Heart left ventricle (tissue), 16 donors: Measurements from ENCODE around the gene LRRC27. TPM values are rescaled to one million over a fixed set of nuclear protein-coding genes. Genes with fewer than 3 reads are reported as not detected.

Experiments
- ATAC-seq, 4 donors: fragments of 200-7000 bp; cut with Tn5 transposase; one replicate each; pipeline ENCODE4 v1.9.1; 2020 to 2022; ENCODE audit warnings: moderate library complexity in 4 of 4, mild to moderate bottlenecking in 3 of 4, moderate number of reproducible peaks in 1 of 4
- DNase-seq, 5 donors: peaks; one replicate each; pipeline ENCODE4 v3.0.0-alpha.2; 2020
- H3K27ac ChIP-seq, 12 donors: fragments of 200-600 bp; sonication (generic) in 4 of 12; one replicate each; pipeline versions ENCODE4 v1.5.0 to v1.8.0; 2016 to 2022; ENCODE audit warnings: mild to moderate bottlenecking in 2 of 12
- H3K27me3 ChIP-seq, 9 donors: fragments of 200-600 bp; sonication (generic) in 2 of 9; one replicate each; pipeline versions ENCODE4 v1.5.1 to v1.8.0; 2016 to 2022; ENCODE audit warnings: mild to moderate bottlenecking in 3 of 9
- H3K36me3 ChIP-seq, 9 donors: fragments of 200-600 bp; sonication (generic) in 2 of 9; one replicate each; pipeline versions ENCODE4 v1.5.0 to v1.8.0; 2018 to 2022; ENCODE audit warnings: mild to moderate bottlenecking in 2 of 9
- H3K4me1 ChIP-seq, 12 donors: fragments of 200-600 bp; sonication (generic) in 4 of 12; one replicate each; pipeline versions ENCODE4 v1.5.0 to v1.8.0; 2016 to 2022; ENCODE audit warnings: mild to moderate bottlenecking in 3 of 12
- H3K4me3 ChIP-seq, 12 donors: fragments of 200-600 bp; sonication (generic) in 4 of 12; one replicate each; pipeline versions ENCODE4 v1.5.0 to v1.8.0; 2017 to 2022; ENCODE audit warnings: mild to moderate bottlenecking in 9 of 12, moderate library complexity in 4 of 12
- H3K9me3 ChIP-seq, 12 donors: fragments of 200-600 bp; sonication (generic) in 4 of 12; one replicate each; pipeline versions ENCODE4 v1.5.0 to v1.8.0; 2016 to 2022; ENCODE audit warnings: mild to moderate bottlenecking in 1 of 12
- POLR2A ChIP-seq, 2 donors: fragments of 450-650 bp; IDR thresholded peaks; one replicate each; pipeline ENCODE4 v1.6.1; 2017; ENCODE audit warnings: antibody characterized with exemption in 2 of 2, mild to moderate bottlenecking in 2 of 2, moderate library complexity in 2 of 2
- WGBS, 4 donors: extraction: QIAGEN DNeasy Blood & Tissue Kit in 2 of 4; methylation state at CpG; one replicate each; pipeline versions ENCODE4 v1.1.5 to v1.1.7; 2013 to 2018; 5-methylcytosine and 5-hydroxymethylcytosine counted together
- intact Hi-C, 10 donors: fragments of 100-400 bp; cut with DNase I; formaldehyde crosslinking; loops; one replicate each; pipeline versions ENCODE4 v1.11.1 to v1.14.2; 2022
- polyA plus RNA-seq, 2 donors: library from polyadenylated mRNA; stranded (reverse); fragments of 200-250 nt; gene quantifications; one replicate each; pipeline ENCODE4 v1.2.3, GENCODE V29; 2013
- total RNA-seq, 9 donors: library from RNA; depleted of rRNA in 2 of 9; stranded (reverse); fragments of >200 nt in 2 of 9; fragmentation: NEBNext Ultra II Directional in 3 of 9; extraction: Animal tissue kit (Norgen Biotek cat#: 25700) in 3 of 9; gene quantifications; one replicate each; pipeline versions ENCODE4 v1.1.0 to v1.2.4, GENCODE V29; 2016 to 2023
- TF ChIP-seq, protein P1 (sequence below), 12 donors: fragments of 200-600 bp; sonication (generic) in 4 of 12; IDR thresholded peaks; one replicate each; pipeline versions ENCODE4 v1.5.0 to v1.8.0; 2018 to 2022; ENCODE audit warnings: antibody characterized with exemption in 12 of 12, mild to moderate bottlenecking in 5 of 12
- donor health status: ischemic (EF 13 %, LVEDD 7.1; RV severe dilation, severe dysfunction).
- donor health status: healthy with polysubstance abuse.
- donor health status: DM: no; HTN: yes; CAD: no.
- donor health status: DM: no; HTN: no; CAD: no.
- donor health status: ischemic (EF 25% LVEDD 6.9; RV normal size, moderate dysfunction).
- donor health status: ischemic (EF 25% LVEDD 5.7; RV mildly dilated, moderate dysfunction).
- donor health status: healthy.
- donor health status: DM: yes; HTN: yes; CAD: no.
- donor health status: ischemic (EF 35%, LVEDD 5.7; RV mildly dilated, moderate dysfunction).
- donor health status: nonischemic (EF 11% LVEDD 7.7; RV severe dilation, severe dysfunction).
- donor health status: DM: yes; HTN: yes; CAD: no.
- donor health status: PGD.
- donor health status: ischemic (EF 29% LVEDD 5.4; RV normal size, mild dysfunction).
- donor health status: nonischemic (EF 23%, LVEDD 6.1; RV moderate dilation, normal function).

LRRC27 gene
- total and polyA plus RNA-seq, 11 donors: 2.6 to 8.9 (median 5.1) TPM

DNA sequence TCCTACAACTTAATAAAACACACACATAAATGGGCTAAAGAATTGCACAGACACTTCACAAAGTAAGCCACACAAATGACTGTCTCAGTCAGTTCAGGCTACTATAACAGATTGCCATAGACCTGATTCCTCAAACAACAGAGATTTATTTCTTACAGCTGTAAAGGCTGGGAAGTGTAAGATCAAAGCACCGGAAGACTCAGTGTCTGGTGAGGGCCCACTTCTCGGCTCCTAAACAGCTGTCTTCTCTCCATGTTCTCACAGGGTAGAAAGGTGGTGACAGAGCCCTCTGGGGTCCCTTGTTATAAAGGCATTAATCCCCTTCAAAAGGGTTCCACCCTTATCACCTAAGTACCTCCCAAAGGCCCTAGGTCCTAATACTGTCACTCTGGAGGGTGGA is 42.6 kb upstream of the LRRC27 start:
- no peaks in the 10 kb centered on the region for H3K27me3 ChIP-seq
- TF ChIP-seq, protein P1, sequence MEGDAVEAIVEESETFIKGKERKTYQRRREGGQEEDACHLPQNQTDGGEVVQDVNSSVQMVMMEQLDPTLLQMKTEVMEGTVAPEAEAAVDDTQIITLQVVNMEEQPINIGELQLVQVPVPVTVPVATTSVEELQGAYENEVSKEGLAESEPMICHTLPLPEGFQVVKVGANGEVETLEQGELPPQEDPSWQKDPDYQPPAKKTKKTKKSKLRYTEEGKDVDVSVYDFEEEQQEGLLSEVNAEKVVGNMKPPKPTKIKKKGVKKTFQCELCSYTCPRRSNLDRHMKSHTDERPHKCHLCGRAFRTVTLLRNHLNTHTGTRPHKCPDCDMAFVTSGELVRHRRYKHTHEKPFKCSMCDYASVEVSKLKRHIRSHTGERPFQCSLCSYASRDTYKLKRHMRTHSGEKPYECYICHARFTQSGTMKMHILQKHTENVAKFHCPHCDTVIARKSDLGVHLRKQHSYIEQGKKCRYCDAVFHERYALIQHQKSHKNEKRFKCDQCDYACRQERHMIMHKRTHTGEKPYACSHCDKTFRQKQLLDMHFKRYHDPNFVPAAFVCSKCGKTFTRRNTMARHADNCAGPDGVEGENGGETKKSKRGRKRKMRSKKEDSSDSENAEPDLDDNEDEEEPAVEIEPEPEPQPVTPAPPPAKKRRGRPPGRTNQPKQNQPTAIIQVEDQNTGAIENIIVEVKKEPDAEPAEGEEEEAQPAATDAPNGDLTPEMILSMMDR (IDR thresholded peaks at IDR 0.05): no peak
- TF ChIP-seq POLR2A (IDR thresholded peaks at IDR 0.05): no peak
- H3K4me3 ChIP-seq: no peak overlapping the region
- ATAC-seq: no peak
- peak in 1 of 5 donors; percentile 3 for DNase-seq
- H3K9me3 ChIP-seq: peaks cover 0 to 23% (median 4%) of the 10 kb centered on the region in 12 donors
- H3K4me1 ChIP-seq: peaks cover 0 to 7% (median 0%) of the 10 kb centered on the region in 12 donors
- H3K27ac ChIP-seq: no peak overlapping the region
- intact Hi-C loops: no loop called here
- no peaks in the 10 kb centered on the region for H3K36me3 ChIP-seq
- WGBS, 4 donors: 64 to 87% (median 80%) methylated on average over 2 of the region's 2 CpGs

DNA sequence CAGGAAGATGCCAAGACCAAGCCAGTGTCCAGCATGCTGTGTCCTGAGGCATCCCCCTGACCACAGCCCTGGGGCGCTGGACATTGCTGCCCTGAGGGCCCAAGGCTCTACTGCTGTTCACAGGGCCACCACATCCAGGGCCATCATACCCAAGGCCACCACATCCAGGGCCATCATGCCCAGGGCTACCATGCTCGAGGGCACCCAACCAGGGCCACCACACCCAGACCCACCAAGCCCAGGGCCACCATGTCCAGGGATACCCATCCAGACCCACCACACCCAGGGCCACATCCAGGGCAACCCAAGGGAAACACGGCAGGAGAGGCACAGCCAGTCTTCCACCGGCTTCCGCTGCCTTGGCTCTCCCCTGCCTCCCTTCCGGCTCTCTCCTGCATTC is 41.4 kb upstream of the LRRC27 start:
- no peak for TF ChIP-seq POLR2A (IDR thresholded peaks at IDR 0.05)
- TF ChIP-seq, protein P1 (IDR thresholded peaks at IDR 0.05): no peak
- H3K27me3 ChIP-seq: no peaks in the 10 kb centered on the region
- no peak overlapping the region for H3K27ac ChIP-seq
- peak in 3 of 5 donors; percentile 18 to 52 (median 19) for DNase-seq
- H3K4me1 ChIP-seq: peaks cover 0 to 7% (median 0%) of the 10 kb centered on the region in 12 donors
- no peak for ATAC-seq
- intact Hi-C loops: no loop called here
- 90 to 94% (median 93%) methylated on average over 6 of the region's 6 CpGs for WGBS, 4 donors
- H3K4me3 ChIP-seq: no peak overlapping the region
- H3K36me3 ChIP-seq: no peaks in the 10 kb centered on the region
- peaks cover 0 to 23% (median 4%) of the 10 kb centered on the region in 12 donors for H3K9me3 ChIP-seq

DNA sequence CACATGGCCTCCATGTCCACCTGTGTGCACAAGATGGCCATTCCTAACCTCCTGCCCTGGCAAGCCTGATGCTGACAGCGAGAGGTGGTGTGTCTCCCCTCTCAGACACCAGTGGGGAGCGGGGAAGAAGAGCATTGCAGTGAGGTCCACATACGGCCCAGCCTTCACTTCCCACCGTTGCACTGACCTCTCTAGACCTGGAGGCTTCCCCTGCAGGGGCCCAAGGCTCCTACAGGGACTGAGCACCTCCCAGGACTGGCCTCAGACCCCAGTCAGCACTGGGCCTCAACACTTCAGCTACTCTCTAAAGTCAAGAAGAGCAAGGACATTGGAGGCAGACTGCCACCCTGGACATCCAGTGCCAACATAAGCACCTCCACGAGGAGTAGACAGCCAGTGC is 40.2 kb upstream of the LRRC27 start:
- WGBS, 4 donors: 71 to 88% (median 86%) methylated on average over 2 to 5 of the region's 5 CpGs
- ATAC-seq: no peak

DNA sequence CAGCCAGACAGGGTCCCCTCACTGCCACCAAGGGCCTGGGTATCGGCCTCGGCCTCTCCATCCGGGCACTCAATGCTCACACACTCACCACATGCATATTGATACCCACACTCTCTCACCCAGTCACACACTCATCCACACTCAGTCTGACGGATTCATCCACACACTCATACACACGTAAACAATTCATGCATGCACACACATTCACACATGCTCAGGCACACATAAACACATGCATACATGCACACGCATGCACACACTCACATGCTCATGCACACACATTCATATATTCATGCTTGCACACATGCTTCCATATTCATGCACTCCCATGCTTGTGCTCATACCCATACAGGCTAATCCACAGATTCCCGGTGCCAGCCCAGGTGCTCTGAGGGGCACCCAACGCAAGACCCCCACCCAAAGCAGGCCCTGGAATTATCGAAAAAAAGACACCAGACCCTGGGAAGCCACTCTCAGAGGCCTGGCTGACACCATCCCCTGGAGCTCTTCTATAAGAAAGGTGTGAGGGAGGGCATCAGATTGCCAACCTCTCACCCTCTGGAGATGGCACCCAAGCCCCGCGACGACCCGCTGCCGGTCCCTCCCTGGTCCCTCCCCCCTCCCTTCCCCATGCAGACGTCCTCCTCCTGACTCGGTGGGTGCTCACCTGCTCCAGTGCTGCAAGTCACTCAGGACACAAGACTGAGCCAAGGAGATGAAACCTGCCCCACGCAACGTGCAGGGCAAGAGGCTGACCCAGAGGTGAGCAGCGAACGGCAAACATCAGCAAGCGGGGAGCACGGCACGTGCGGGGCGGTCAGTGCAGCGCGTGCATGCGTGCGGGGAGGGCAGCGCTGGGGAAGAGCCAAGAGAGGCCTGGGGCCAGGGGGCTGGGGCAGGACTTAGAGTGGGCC is 39.4 kb upstream of the LRRC27 start:
- no peak for ATAC-seq
- peak in 2 of 5 donors; percentile 6 to 31 for DNase-seq
- Histone ChIP-seq H3K4me1 (peaks cover 0 to 8% (median 0%) of the 10 kb centered on the region in 12 donors), H3K4me3 (no peak overlapping the region), H3K27ac (peak overlapping the region in 1 of 12 donors; percentile 57), H3K9me3 (peaks cover 0 to 23% (median 4%) of the 10 kb centered on the region in 12 donors), H3K27me3 (no peaks in the 10 kb centered on the region), H3K36me3 (no peaks in the 10 kb centered on the region)
- 85 to 91% (median 89%) methylated on average over 23 to 30 of the region's 30 CpGs for WGBS, 4 donors
- no peak for TF ChIP-seq POLR2A (IDR thresholded peaks at IDR 0.05)
- TF ChIP-seq, protein P1 (IDR thresholded peaks at IDR 0.05): no peak
- intact Hi-C loops: no loop called here

More for the DNA sequence above, 40.2 kb upstream of the LRRC27 start:
- peaks cover 0 to 7% (median 0%) of the 10 kb centered on the region in 12 donors for H3K4me1 ChIP-seq
- H3K4me3 ChIP-seq: no peak overlapping the region
- H3K27ac ChIP-seq: no peak overlapping the region
- peaks cover 0 to 23% (median 4%) of the 10 kb centered on the region in 12 donors for H3K9me3 ChIP-seq
- no peaks in the 10 kb centered on the region for H3K36me3 ChIP-seq
- intact Hi-C loops: no loop called here
- DNase-seq: peak in 2 of 5 donors; percentile 13 to 30
- H3K27me3 ChIP-seq: no peaks in the 10 kb centered on the region
- TF ChIP-seq POLR2A (IDR thresholded peaks at IDR 0.05): no peak
- TF ChIP-seq, protein P1 (IDR thresholded peaks at IDR 0.05): no peak
